ENCODE data around the gene RAD21L1.

The RAD21L1 gene

GRCh38 chr20:1225783-1226654 is at the start of gene RAD21L1:
RAD21L1 (plus strand) TSS chr20:1226044; CDS start chr20:1228454, 2,410 bp downstream.
- no peaks in the 10 kb centered on the region for H4K20me1 ChIP-seq (ENCODE audit: control insufficient read depth, insufficient read depth, low read depth, low read length)
- no peak for TF ChIP-seq EZH2phosphoT487 (IDR thresholded peaks at IDR 0.05; ENCODE audit: borderline replicate concordance, low read length)
- no peak for TF ChIP-seq CTCF (IDR thresholded peaks at IDR 0.05; ENCODE audit: low read depth, low read length, poor library complexity, severe bottlenecking)
- no peaks in the 10 kb centered on the region for H3K9me3 ChIP-seq (ENCODE audit: control insufficient read depth, insufficient read depth, low read length)
- H3K4me2 ChIP-seq (ENCODE audit: low read length): peak within 1 kb of the TSS; percentile 52
- H3K4me1 ChIP-seq (ENCODE audit: control insufficient read depth, low read length): no peaks in the 10 kb centered on the region
- H3F3A ChIP-seq (ENCODE audit: control insufficient read depth, insufficient read depth): no peaks in the 10 kb centered on the region
- no peaks in the 10 kb centered on the region for H3K79me2 ChIP-seq (ENCODE audit: control insufficient read depth, low read length)
- peaks cover 25% of the 10 kb centered on the region for H3K27me3 ChIP-seq (ENCODE audit: control insufficient read depth, low read length)
- peak within 1 kb of the TSS; percentile 44; the same call in 1 of the 2 replicates for H3K4me3 ChIP-seq (ENCODE audit: low read length)
- no peaks in the 10 kb centered on the region for H3K9me2 ChIP-seq (replicated peaks; ENCODE audit: control insufficient read depth, low read length)
- no peak within 1 kb of the TSS for H3K27ac ChIP-seq (ENCODE audit: low read depth, low read length)
- H3K36me3 ChIP-seq (ENCODE audit: control insufficient read depth, low read length): no peaks in the 10 kb centered on the region

- H3K9me2 ChIP-seq (replicated peaks; ENCODE audit: control insufficient read depth, low read length): no peaks in the 10 kb centered on the region
- no peaks in the 10 kb centered on the region for H3F3A ChIP-seq (ENCODE audit: control insufficient read depth, insufficient read depth)
- H3K79me2 ChIP-seq (ENCODE audit: control insufficient read depth, low read length): no peaks in the 10 kb centered on the region
- no peaks in the 10 kb centered on the region for H3K9me3 ChIP-seq (ENCODE audit: control insufficient read depth, insufficient read depth, low read length)
- H3K27ac ChIP-seq (ENCODE audit: low read depth, low read length): no peak overlapping the region
- no peaks in the 10 kb centered on the region for H3K27me3 ChIP-seq (ENCODE audit: control insufficient read depth, low read length)
- TF ChIP-seq CTCF (IDR thresholded peaks at IDR 0.05; ENCODE audit: low read depth, low read length, poor library complexity, severe bottlenecking) (no peak), EZH2phosphoT487 (IDR thresholded peaks at IDR 0.05; ENCODE audit: borderline replicate concordance, low read length) (no peak)
- H3K4me1 ChIP-seq (ENCODE audit: control insufficient read depth, low read length): no peaks in the 10 kb centered on the region
- H4K20me1 ChIP-seq (ENCODE audit: control insufficient read depth, insufficient read depth, low read depth, low read length): no peaks in the 10 kb centered on the region
- H3K36me3 ChIP-seq (ENCODE audit: control insufficient read depth, low read length): no peaks in the 10 kb centered on the region
- H3K4me3 ChIP-seq (ENCODE audit: low read length): no peak overlapping the region
- no peak overlapping the region for H3K4me2 ChIP-seq (ENCODE audit: low read length)
Observed at GRCh38 chr20:1177680-1178079, 48.2 kb upstream of the RAD21L1 start.

- no peaks in the 10 kb centered on the region for H3K27me3 ChIP-seq (ENCODE audit: control insufficient read depth, low read length)
- no peak overlapping the region for H3K4me3 ChIP-seq (ENCODE audit: low read length)
- H3K9me2 ChIP-seq (replicated peaks; ENCODE audit: control insufficient read depth, low read length): no peaks in the 10 kb centered on the region
- no peaks in the 10 kb centered on the region for H3K9me3 ChIP-seq (ENCODE audit: control insufficient read depth, insufficient read depth, low read length)
- TF ChIP-seq CTCF (IDR thresholded peaks at IDR 0.05; ENCODE audit: low read depth, low read length, poor library complexity, severe bottlenecking): no peak
- TF ChIP-seq EZH2phosphoT487 (IDR thresholded peaks at IDR 0.05; ENCODE audit: borderline replicate concordance, low read length): no peak
- no peaks in the 10 kb centered on the region for H3K79me2 ChIP-seq (ENCODE audit: control insufficient read depth, low read length)
- no peak overlapping the region for H3K27ac ChIP-seq (ENCODE audit: low read depth, low read length)
- no peaks in the 10 kb centered on the region for H3K4me1 ChIP-seq (ENCODE audit: control insufficient read depth, low read length)
- H3K36me3 ChIP-seq (ENCODE audit: control insufficient read depth, low read length): no peaks in the 10 kb centered on the region
- no peak overlapping the region for H3K4me2 ChIP-seq (ENCODE audit: low read length)
- H3F3A ChIP-seq (ENCODE audit: control insufficient read depth, insufficient read depth): no peaks in the 10 kb centered on the region
- H4K20me1 ChIP-seq (ENCODE audit: control insufficient read depth, insufficient read depth, low read depth, low read length): no peaks in the 10 kb centered on the region
Observed at GRCh38 chr20:1178103-1178502, 47.7 kb upstream of the RAD21L1 start.

Measured in DOHH2 (cell line).